ENCODE data around the gene GCK. TPM values are rescaled to one million over a fixed set of nuclear protein-coding genes. Genes with fewer than 3 reads are reported as not detected.

Gene GCK
- polyA plus RNA-seq, 1 of the 3 experiments (the other 2 are of a cell fraction), result 1.6 TPM

DNA sequence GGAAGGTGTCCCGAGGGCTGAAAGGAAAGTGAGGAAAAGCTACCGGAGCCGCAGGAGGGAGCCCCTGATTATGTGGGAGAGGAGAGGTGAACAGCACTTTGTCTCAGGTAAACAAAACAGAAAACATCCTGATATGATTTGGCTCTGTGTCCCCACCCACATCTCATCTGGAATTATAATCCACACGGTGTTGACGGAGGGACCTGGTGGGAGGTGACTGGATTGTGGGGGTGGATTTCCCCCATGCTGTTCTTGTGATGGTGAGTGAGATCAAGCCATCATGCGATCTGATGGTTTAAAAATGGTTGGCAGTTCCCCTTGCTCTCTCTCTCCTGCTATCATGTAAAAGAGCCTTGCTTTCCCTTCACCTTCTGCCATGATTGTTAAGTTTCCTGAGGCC is 68.8 kb downstream of the GCK start:
- Histone ChIP-seq H2AFZ (ENCODE audit: low read depth) (no peak overlapping the region), H3K9ac (no peak overlapping the region), H3K9me2 (no peaks in the 10 kb centered on the region), H4K20me1 (ENCODE audit: insufficient read depth) (no peaks in the 10 kb centered on the region; the same call in 1 of the 2 replicates), H3K4me3 (ENCODE audit: low read depth in 2 of 2, low read length in 1 of 2) (no peak overlapping the region), H3K27ac (ENCODE audit: low read depth in 2 of 2, low read length in 1 of 2) (no peak overlapping the region), H3F3A (replicated peaks; ENCODE audit: insufficient read depth) (peaks cover 11% of the 10 kb centered on the region), H3K79me2 (ENCODE audit: insufficient read depth) (peaks cover 43% of the 10 kb centered on the region), H3K4me1 (ENCODE audit: control insufficient read depth in 1 of 2, insufficient read depth in 2 of 2, low read depth in 1 of 2, low read length in 1 of 2) (peaks cover 7 to 20% of the 10 kb centered on the region in 2 experiments; a peak in 3 of 4 replicates), H3K36me3 (replicated peaks in 1 of 2; ENCODE audit: control insufficient read depth in 1 of 2, insufficient read depth in 2 of 2, low read length in 1 of 2) (peaks cover 20 to 46% of the 10 kb centered on the region in 2 experiments), H3K4me2 (no peak overlapping the region), H3K27me3 (ENCODE audit: insufficient read depth) (no peaks in the 10 kb centered on the region), H3K9me3 (no peaks in the 10 kb centered on the region)
- DNase-seq, result no peak
- CTCF ChIA-PET, result interaction anchor here (0.7 to 3.3 kb wide), 3 partner anchors 48 to 94 kb away, joined by 3 to 15 read pairs (median 3); no protein-coding TSS in a partner anchor
- 91% methylated on average over 6 of the region's 6 CpGs for WGBS (ENCODE audit: low lambda C conversion rate)
- TF ChIP-seq EZH2phosphoT487 (IDR thresholded peaks at IDR 0.05; ENCODE audit: borderline replicate concordance, low read depth) (no peak), POLR2AphosphoS5 (IDR thresholded peaks at IDR 0.05; ENCODE audit: low read depth, low read length) (no peak), RCOR1 (IDR thresholded peaks at IDR 0.05; ENCODE audit: low read length) (no peak), RFX5 (IDR thresholded peaks at IDR 0.05; ENCODE audit: low read length) (no peak), EP300 (IDR thresholded peaks at IDR 0.05; ENCODE audit: borderline replicate concordance in 1 of 2, low read depth in 1 of 2, low read length in 1 of 2) (no peak), FOXJ3 (CRISPR knock-in tag; IDR thresholded peaks at IDR 0.05) (no peak), USF2 (IDR thresholded peaks at IDR 0.05; ENCODE audit: borderline replicate concordance, low read depth, low read length) (no peak), PBX3 (IDR thresholded peaks at IDR 0.05) (no peak), RAD21 (IDR thresholded peaks at IDR 0.05; ENCODE audit: low read length) (no peak), NRF1 (IDR thresholded peaks at IDR 0.05; ENCODE audit: low read depth, low read length) (no peak), MXI1 (IDR thresholded peaks at IDR 0.05; ENCODE audit: low read depth, low read length) (no peak)
- TF ChIP-seq, protein P1, sequence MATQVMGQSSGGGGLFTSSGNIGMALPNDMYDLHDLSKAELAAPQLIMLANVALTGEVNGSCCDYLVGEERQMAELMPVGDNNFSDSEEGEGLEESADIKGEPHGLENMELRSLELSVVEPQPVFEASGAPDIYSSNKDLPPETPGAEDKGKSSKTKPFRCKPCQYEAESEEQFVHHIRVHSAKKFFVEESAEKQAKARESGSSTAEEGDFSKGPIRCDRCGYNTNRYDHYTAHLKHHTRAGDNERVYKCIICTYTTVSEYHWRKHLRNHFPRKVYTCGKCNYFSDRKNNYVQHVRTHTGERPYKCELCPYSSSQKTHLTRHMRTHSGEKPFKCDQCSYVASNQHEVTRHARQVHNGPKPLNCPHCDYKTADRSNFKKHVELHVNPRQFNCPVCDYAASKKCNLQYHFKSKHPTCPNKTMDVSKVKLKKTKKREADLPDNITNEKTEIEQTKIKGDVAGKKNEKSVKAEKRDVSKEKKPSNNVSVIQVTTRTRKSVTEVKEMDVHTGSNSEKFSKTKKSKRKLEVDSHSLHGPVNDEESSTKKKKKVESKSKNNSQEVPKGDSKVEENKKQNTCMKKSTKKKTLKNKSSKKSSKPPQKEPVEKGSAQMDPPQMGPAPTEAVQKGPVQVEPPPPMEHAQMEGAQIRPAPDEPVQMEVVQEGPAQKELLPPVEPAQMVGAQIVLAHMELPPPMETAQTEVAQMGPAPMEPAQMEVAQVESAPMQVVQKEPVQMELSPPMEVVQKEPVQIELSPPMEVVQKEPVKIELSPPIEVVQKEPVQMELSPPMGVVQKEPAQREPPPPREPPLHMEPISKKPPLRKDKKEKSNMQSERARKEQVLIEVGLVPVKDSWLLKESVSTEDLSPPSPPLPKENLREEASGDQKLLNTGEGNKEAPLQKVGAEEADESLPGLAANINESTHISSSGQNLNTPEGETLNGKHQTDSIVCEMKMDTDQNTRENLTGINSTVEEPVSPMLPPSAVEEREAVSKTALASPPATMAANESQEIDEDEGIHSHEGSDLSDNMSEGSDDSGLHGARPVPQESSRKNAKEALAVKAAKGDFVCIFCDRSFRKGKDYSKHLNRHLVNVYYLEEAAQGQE (IDR thresholded peaks at IDR 0.05; ENCODE audit: low read depth, low read length), result no peak
- TF ChIP-seq, protein P2, sequence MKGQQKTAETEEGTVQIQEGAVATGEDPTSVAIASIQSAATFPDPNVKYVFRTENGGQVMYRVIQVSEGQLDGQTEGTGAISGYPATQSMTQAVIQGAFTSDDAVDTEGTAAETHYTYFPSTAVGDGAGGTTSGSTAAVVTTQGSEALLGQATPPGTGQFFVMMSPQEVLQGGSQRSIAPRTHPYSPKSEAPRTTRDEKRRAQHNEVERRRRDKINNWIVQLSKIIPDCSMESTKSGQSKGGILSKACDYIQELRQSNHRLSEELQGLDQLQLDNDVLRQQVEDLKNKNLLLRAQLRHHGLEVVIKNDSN (IDR thresholded peaks at IDR 0.05; ENCODE audit: borderline replicate concordance, low read depth), result no peak
- POLR2A ChIA-PET, result no interaction called here

Measured in SK-N-SH (cell line).